HG03108 (cell line): ENCODE data around the gene LCN1.
"Not testable (repeated sequence)": the region's sequence is repeated elsewhere in the genome, so short reads cannot be mapped to it uniquely, and the experiment has no call there.

Source experiments
- ATAC-seq: cut with Tn5 transposase; IDR thresholded peaks from one replicate; pipeline ENCODE4 v1.9.1; 2021; ENCODE audit warnings: moderate library complexity; ENCODE audit not compliant: unreplicated experiment

Gene LCN1

DNA sequence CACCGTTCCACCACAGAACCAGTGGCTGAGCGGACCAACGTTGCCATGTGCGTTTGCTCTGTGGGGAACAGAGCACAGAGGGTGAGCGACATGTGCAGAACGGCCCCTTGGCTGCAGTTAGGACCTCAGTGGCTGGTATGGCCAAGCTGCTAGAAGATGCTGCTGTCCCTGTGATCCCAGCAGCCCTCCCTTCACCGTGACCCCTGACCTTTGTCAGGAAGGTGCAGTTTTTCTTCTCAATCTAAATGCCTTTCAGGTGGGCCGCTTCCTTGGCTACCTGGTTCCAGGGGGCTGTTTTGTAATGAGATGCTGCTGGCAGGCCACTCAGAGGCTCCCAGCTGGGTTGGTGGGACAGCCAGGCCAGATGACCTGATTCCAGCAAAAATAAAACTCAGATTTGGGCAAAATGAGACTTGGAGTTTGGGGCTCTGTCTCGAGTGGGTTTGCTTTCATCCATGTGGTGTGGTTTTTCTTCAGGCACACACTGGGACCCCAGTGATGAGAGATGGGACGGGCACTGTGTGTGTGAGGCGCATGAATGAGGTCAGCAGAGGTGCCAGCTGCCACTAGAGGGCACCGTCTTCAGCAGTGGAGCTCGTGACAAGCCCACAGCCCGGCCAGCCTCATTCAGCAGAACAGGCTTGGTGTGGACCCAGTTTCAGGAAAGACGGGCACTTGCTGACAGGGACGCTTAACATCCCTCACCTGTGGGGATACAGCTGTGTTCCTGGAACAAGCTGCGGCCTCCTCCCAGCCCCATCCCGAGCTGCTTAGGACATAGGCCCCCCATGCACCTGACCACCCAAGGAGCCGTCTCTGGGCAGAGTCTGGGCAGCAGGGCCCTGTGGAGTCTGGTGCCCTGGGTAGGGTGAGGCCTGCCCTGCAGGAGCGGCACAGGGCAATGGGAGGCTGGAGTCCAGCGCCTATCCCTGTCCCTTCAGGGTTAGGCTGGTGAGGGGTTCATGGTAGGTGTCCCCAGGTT is 16.7 kb upstream of the LCN1 start:
- no peak for ATAC-seq

DNA sequence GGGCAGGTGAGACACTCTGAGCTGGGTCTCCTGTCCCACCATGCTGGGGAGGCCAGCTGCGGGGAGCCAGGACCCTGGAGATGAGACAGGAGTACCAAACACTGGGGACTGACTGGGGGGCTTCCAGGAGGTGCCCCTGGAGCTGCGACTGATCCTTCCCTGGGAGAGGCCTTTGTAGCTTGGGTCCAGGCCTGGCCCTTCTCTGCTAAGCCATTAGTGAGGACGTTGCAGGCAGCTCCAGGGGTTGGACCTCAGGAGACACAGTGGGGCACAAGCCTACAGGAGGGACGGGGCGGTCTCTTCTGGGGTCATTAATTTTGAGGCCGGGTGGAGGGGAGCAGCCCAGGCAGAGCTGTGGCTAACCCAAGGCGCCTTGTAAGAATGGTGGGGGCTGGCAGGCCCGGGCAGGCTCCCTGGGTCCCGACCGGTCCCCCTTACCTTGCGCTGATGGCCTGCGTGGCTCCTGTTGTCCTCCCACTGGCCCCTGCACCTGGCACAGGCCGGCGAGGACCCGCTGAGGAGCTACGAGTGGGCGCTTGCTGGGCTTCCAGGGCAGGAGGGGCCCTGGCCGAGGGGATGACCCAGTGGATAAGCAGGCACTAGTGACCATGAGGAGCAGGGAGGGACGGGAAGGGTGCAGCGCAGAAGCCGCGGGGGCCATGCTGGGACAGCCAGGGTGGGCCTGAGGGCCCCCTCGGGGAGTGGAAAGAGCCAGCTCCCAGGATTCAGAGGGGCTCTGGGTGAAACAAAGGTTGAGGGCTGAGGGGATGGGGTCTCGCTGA is 15.6 kb upstream of the LCN1 start:
- ATAC-seq: no peak

DNA sequence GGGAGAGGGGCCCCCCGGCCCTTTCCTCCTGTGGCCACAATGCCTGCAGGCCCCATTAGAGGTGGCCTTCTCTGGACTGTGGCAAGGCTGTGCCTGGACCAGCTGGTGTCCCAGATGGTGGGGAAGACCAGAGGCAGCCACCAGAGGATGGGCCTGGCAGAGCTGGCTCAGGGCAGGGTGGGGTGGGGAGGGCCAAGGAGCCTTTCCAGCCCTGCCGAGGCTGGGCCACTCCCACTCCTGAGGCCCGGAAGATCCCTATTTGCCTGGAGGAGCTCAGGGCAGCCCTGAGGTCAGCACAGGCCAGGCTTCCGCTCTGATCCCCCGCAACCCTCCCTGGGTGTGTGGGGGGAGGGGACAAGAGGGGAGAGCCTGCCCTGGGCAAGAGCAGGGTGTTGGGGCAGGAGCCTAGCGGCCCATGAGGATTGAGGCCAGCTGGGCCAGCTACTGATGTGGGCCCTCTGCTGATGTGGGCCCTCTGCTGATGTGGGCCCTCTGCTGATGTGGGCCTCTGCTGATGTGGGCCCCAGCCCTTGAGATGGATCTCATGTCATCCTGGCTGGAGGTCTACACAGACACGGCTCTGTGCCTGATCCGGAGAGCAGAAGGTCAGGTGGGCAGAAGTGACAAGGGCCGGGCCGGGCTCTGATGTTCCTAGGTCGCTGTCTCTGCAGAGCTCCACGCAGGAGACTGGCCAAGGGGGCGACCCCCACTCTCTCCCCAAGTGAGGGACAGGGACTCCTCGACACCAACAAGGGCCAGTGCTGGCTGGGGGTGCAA is 14.7 kb upstream of the LCN1 start:
- ATAC-seq: no peak

DNA sequence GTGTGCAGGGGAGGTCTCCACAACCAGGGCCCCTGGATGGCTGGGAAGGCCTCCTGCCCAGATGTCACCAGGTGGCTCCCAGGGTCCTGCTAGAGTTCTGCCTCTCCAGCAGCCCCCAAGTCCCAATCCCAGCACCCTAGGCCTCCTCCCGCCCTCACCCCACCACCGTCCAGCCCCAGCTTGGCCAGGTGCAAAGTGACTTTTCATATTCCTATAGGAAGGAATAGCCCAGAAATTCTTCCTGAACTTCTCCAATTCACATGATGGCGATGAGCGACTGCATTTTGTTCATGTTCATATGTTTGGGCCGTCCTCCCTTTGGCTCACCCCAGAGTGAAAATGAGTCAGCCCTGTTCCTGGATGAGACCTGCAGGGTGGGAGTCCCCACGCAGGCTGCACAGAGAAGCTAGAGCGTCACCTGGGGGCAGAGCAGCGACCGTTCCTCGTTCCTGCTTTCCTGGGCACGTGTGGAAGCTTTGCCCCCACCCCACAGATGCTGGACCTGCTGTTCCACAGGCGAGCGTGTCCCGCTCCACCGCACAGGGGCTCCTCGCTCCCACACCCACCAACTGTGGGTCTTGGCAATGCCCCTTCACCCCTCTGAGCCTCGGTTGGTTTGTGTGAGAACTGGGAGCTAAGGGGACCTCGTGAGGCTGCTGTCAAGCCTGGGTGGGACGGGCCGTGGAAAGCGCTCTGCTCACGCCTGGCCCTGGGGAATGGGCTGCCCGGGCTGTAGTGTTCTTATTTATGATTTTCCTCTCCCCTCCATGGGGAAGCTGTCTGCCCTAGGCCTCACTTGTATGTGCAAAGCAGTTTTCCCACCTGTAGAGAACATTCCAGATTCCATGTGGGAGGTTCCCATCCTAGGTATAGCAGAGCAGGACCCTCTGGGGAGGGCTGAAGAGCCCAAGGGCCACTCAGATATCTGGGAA is 13.9 kb upstream of the LCN1 start:
- ATAC-seq: no peak

DNA sequence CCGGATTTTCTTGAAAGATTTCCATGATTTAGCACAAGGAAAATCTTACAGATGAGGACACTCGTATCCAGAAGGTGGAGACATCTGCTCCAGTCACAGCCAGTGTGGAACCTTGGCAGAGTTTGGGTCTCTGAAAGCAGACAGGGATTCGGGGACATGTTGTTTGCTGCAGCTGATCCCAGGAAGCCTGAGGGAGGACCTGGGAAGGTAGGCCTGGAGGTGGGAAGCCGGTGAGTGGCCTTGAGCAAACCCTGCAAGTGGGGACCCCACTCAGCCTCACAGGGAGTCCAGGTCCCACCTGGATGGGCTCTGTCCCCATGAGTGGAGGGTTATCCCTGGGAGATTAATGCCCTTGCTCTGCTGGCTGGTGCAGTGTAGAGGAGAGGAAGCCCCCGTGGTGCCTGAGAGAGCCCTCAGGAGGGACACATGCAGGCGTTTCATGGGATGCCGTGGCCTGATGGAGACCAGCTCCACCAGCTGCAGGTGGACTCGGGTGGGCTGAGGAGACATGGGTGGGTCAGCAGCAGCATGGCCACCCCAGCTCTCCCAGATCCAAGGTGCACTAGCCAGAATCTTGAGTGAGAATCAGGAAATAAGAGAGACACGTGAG is 12.9 kb upstream of the LCN1 start:
- ATAC-seq: no peak

DNA sequence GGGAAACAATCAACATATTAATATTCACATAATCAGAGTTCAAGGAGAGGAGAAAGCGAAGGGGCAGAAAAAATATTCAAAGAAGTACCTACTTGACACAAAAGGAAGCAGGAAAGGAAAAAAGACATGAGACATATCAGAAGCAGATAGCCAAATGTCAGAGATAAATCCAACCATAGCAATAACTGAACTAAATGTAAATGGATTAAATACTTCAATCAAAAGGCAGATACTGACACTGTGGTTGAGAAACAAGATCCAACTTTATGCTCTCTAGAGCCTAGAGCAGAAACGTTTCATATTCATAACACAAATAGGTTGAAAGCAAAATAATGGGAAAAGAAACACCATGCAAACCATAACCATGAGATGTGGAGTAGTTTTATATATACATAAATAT is 11.8 kb upstream of the LCN1 start:
- no peak for ATAC-seq

DNA sequence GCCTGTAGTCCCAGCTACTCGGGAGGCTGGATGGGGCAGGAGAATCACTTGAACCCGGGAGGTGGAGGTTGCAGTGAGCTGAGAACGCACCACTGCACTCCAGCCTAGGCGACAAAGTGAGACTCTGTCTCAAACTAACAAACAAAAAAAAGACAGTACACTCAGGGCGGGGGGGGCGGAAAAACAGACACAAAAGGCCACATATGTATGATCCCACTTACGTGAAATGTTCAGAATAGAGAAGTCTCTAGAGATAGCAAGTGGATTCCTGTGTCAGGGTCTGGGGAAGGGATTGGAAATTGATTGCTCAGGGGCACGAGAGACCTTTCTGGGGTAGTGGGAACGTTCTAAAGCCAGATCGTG is 9.0 kb upstream of the LCN1 start:
- no peak for ATAC-seq

DNA sequence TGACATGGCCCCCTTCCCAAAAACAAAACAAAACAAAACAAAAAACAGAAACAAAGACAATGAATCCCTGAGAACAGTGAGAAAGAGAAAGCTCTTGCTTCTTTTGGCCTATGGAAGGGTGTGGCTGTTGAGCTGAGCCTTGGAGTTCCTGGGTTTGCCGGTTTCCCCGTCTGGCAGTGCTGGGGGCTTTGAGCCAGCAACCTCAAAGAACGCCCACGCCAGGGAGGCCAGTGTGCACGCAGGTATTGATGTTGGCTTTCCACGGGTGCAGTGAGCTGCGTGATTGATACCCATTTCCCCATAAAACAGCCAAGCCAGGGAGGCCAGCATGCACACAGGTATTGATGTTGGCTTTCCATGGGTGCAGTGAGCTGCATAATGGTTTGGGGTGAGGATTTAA is 8.3 kb upstream of the LCN1 start:
- ATAC-seq: no peak

DNA sequence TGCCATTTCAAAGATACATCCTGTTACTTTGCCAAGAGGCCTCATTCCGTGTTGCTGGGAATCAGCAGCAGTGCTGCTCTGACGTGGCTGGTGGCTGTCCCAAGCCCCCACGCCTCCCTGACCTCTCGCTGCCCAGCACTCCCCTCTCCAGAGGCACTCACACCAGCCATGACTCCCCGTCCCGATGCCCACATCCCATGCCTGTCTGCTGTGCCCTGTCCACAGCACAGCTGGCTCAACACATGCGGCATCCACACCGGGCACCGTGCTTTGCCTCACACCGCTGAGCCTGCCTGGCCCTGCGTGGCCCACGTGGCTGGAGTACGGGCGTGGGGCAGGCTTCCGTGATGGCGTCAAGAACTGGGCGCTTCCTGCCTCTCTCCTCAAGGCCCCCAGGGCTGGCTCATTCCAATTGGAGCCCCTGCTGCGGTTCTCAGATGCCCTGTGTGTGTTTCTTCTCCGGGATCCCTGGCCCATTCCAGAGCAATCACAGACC is 7.8 kb upstream of the LCN1 start:
- no peak for ATAC-seq

DNA sequence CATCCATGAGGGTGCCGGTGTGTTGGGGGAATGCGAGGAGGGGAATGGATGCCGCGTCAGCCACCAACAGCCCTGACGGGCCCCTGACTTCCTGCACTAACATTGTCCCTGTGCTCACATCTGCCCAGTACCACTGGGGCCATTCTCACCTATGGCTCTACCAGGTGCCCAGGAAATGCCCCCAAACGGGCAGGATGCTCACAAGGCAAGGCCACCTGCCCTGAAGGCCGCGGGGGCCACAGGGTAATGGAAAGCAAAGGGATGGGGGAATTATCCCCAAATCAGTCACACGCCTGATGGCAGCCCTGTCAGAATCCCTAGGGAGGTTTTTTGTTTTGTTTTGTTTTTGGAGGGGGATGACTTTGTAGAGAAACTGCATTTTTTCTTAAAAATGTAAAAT is 7.3 kb upstream of the LCN1 start:
- ATAC-seq: not testable (repeated sequence)

DNA sequence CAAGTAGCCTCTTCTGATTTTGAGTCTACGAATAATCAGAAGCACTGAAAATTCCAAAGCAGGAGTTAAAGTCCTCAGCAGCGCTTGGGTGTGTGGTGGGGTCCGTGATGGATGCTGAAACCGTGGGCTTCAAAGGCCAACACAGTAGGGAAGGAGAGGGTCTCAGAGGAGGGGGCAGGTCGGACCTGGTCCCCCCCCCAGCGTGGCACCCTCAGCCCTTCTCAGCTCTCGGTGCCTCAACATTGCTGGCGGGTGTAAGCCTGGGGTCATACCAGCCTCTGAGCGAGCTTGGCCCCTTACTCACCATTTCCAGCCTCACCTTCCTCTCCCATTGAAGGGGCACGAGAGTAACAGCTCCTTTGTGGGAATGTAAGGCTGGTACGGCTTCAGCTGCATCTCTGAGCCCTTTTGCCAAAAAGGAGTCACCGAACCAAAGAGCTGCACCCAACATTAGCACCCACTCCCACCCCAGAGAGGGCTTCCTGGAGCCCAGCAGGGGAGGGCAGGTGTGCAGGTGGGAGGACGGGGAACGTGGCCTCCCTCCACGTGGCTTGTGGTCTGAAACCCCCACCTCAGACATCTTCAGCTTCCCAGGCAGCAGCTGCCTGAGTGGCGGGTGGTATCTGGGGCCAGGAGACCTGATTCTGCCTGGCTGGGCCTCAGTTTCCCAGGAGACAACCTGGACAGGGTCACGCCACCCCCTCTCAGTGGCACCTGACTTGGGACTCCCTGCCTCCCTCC is 6.7 kb upstream of the LCN1 start:
- no peak for ATAC-seq

DNA sequence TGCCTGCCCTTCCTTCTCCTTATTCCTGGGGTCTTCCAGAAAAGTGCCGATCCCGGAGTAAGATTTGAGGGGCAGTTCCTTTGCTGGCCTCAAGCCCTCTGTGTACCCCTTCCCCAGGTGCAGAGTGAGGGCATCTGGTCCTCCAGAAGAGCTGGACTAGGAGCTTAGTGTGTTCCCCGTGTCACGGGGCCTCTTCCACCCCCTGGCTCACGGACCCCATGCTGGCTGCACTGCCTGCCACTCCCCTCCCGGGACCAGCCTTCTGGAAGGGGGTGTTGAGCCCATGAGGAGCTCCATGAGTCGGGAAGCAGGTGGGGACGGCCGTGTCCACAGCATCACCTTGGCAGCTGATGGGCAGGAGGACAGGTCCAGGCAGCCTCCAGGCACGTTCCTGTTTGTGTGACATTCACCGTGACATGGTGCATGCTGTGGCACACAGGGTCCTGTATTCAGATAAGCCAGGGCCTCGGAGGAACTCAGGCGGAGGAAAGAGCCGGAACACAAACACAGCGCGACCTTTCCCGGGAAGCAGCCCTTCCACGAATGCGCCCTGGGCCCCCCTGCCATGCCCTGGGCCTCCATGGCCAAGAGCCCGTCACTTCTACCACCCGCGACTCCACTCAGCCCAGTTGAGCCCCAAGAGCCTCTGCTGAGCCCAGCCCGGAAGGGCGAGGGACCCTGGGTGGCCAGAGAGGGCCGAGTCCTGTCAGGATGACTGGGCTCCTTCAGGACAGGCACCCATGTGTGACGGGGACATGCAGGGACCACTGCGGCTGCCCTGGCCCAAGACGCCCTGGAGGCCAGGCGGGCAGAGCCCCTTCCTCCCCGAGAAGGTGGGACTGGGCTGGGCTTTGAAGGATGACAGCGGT is 5.9 kb upstream of the LCN1 start:
- no peak for ATAC-seq

DNA sequence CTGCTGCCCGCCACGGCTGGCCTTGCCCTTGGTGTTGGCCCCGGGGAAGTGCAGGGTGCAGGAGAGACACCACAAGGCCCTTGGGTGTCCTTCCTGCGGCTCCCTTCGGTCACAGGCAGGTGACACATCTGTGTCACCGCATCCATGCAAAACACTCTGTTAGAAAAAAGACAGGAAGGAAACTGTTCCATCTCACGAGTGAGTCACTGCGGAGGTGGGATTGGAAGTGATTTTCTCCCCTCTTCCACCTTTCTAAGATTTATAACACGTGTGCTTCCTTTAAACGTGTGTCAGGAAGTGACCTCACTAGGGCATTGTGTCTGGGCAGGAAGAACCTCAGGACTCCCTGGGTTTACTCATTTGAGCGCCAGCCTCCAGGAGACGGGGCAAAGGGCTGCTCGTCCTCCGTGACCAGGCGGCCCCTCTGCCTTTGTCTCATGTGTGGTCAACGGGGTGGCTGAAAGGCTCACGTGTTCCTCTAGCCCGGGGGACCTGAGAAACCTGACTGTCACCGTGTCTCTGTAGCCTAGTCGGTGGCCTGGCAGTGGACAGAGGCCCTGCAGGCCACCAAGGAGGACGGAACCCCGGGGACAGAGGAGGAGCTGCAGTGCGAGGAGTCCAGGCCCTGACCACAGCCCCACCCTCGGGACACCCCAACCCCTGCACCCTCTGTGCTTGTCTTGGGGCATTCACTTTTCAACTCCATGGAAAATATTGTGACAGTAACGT is 4.9 kb upstream of the LCN1 start:
- no peak for ATAC-seq

DNA sequence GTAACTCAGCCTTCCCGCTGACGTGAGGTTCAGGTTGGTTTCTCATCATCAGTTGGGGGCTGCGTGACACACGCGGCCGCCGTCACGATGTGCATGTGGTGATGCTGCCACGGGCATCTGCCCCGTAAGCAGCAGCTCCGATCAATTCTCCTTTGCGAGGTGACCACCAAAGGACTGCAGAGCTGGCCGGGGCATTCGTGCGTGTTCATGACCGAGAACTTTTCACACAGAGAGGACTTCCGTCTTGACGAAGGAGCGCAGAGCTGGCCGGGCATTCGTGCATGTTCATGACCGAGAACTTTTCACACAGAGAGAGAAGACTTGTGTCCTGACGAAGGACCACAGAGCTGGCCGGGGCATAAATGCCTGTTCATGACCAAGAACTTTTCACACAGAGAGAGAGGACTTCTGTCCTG is 3.8 kb upstream of the LCN1 start:
- ATAC-seq: no peak

DNA sequence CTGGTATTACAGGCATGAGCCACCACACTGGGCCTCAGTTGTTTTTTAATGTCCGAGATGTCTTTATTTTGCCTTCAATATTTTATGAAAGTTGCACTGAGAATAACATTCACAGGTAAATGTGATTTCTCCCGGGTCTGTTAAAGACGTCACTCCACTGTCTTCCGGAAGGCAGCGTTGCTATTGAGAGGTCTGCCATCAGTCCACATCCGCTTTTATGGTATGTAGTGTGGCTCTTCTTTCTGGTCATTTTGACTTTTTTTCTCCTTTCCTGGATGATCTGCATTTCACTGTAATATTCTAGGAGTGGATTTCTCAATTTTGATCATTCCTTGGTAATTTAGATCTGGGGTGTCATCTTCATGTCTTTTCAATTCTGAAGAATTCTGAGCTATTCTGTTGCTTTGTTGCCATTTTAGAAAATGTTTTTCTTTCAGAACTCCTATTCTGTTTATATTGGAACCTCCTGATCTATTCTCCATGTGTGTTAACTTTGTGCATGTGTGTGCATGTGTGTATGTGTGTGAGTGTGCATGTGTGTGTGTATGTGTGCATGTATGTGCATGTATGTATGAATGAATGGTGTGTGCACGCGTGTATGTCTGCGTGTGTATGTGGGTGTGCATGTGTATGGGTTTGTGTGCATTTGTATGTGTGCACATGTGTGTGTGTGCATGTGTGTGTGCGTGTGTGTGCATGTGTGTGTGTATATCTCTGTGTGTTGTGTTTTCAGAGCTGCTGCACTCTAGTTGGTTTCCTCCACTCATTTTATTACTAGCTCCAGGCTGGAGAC is 1.9 kb upstream of the LCN1 start:
- ATAC-seq: no peak

DNA sequence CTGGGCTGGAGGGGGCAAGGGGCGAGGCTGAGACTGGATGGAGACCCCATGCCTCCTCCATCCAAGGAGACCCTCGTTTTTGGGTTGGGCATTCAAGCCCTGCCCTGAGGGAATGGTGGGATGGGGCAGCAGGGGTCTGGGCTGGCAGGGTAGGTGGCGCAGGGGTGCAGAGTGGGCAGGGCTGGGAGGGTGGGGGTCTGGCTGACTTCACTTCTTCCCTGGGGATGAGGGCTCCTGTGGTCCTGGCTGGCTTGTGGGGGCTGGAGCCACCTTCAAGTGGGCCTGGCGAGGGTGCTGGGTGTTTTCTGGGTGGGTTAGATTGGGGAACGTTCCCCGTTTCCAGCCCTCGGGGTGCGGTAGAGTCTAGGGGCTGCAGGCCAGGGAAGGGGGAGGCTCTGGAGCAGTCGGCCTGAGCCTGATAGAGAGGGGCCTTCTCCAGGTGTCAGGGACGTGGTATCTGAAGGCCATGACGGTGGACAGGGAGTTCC is 412 bp downstream of the LCN1 start:
- ATAC-seq: no peak
